A673 (cell line): ENCODE measurements around the gene DMKN. TPM values are rescaled to one million over a fixed set of nuclear protein-coding genes. Genes with fewer than 3 reads are reported as not detected.

Experiments used
- Bru-seq: library from RNA; stranded (reverse); fragments of 400-500 nt; gene quantifications from one replicate; lab custom pipeline; 2021; lab: Mats Ljungman, UMichigan
- BruChase-seq, 2 experiments: library from RNA; stranded (reverse); fragments of 400-500 nt; gene quantifications; one replicate each; lab custom pipeline; 2021; lab: Mats Ljungman, UMichigan
- BruUV-seq: library from RNA; stranded (reverse); fragments of 400-500 nt; replicated peaks from 2 replicates; lab custom pipeline; 2021; lab: Mats Ljungman, UMichigan
- CTCF ChIA-PET: fragments of 300-600 bp; sonication (Branson Sonifier 250); formaldehyde crosslinking; loops from one replicate; lab custom pipeline; 2022; ENCODE audit warnings: antibody characterized with exemption; lab: Charles Lee
- POLR2A ChIA-PET: fragments of 300-600 bp; sonication (Branson Sonifier 250); formaldehyde crosslinking; loops from one replicate; lab custom pipeline; 2022; ENCODE audit warnings: antibody characterized with exemption; ENCODE audit not compliant: low non-redundant PET; lab: Charles Lee
- DNase-seq: peaks from one replicate; pipeline ENCODE4 v3.0.0-alpha.2; 2015; ENCODE audit warnings: low spot score
- H3K27ac ChIP-seq: fragments of 200-600 bp; sonication (generic); 2 replicates; pipeline ENCODE4 v1.5.1; 2016; ENCODE audit warnings: mixed run types, low read depth, mild to moderate bottlenecking, mixed read lengths, antibody characterized with exemption, low read length; ENCODE audit not compliant: poor library complexity, severe bottlenecking
- H3K27me3 ChIP-seq: fragments of 200-600 bp; sonication (generic); replicated peaks from 2 replicates; pipeline ENCODE4 v1.6.1; 2017; ENCODE audit warnings: mixed run types, low read depth, mild to moderate bottlenecking, mixed read lengths, antibody characterized with exemption, low read length; ENCODE audit not compliant: insufficient read depth, poor library complexity
- H3K36me3 ChIP-seq: fragments of 200-600 bp; sonication (generic); 2 replicates; pipeline ENCODE4 v1.6.1; 2016; ENCODE audit warnings: mixed run types, mild to moderate bottlenecking, mixed read lengths, antibody characterized with exemption, low read length; ENCODE audit not compliant: insufficient read depth, poor library complexity, severe bottlenecking
- H3K4me1 ChIP-seq: fragments of 200-600 bp; sonication (generic); 2 replicates; pipeline ENCODE4 v1.6.1; 2017; ENCODE audit warnings: mixed run types, mild to moderate bottlenecking, mixed read lengths, antibody characterized with exemption, low read length; ENCODE audit not compliant: insufficient read depth, poor library complexity, severe bottlenecking
- H3K4me3 ChIP-seq: fragments of 200-600 bp; sonication (generic); 2 replicates; pipeline ENCODE4 v1.5.1; 2016; ENCODE audit warnings: low read depth, mixed run types, mild to moderate bottlenecking, mixed read lengths, low read length; ENCODE audit not compliant: poor library complexity, severe bottlenecking
- H3K9me3 ChIP-seq: fragments of 200-600 bp; sonication (generic); 2 replicates; pipeline ENCODE4 v1.6.1; 2016; ENCODE audit warnings: mixed run types, low read depth, mild to moderate bottlenecking, mixed read lengths, antibody characterized with exemption, low read length; ENCODE audit not compliant: poor library complexity, severe bottlenecking
- EZH2 ChIP-seq: fragments of 200-600 bp; sonication (generic); IDR thresholded peaks from 2 replicates; pipeline ENCODE4 v1.6.1; 2017; ENCODE audit warnings: borderline replicate concordance, low read depth, mild to moderate bottlenecking, mixed read lengths, antibody characterized with exemption, low read length; ENCODE audit not compliant: poor library complexity, severe bottlenecking
- intact Hi-C: fragments of 100-400 bp; cut with micrococcal nuclease; formaldehyde crosslinking; loops from one replicate; pipeline ENCODE4 v1.10.0; 2022; ENCODE audit not compliant: unreplicated experiment
- long read RNA-seq: library from polyadenylated mRNA; stranded (forward); transcript quantifications from one replicate; pipeline ENCODE4 v2.0.0, GENCODE V29; 2022
- total RNA-seq: library from RNA; stranded (reverse); gene quantifications from 2 replicates; pipeline ENCODE4 v1.2.3, GENCODE V29; 2021
- TF ChIP-seq, protein P1 (sequence below): fragments of 300-800, 200-600 bp; sonication (generic); conservative IDR thresholded peaks from 2 replicates; pipeline ENCODE4 v1.5.1; 2017; ENCODE audit warnings: low read depth, mild to moderate bottlenecking, antibody characterized with exemption, low read length, moderate library complexity, mixed read lengths

Gene DMKN, protein sequence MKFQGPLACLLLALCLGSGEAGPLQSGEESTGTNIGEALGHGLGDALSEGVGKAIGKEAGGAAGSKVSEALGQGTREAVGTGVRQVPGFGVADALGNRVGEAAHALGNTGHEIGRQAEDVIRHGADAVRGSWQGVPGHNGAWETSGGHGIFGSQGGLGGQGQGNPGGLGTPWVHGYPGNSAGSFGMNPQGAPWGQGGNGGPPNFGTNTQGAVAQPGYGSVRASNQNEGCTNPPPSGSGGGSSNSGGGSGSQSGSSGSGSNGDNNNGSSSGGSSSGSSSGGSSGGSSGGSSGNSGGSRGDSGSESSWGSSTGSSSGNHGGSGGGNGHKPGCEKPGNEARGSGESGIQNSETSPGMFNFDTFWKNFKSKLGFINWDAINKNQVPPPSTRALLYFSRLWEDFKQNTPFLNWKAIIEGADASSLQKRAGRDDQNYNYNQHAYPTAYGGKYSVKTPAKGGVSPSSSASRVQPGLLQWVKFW
- total RNA-seq (not detected in 2 replicates), Bru-seq, nascent RNA (not detected), BruChase-seq, experiment 1, labeled RNA remaining after a 2-hour chase (percentile 9 among the genes with signal in this experiment), BruChase-seq, experiment 2, labeled RNA remaining after a 6-hour chase (percentile 5 among the genes with signal in this experiment)
- long read RNA-seq, result 0 reads

DNA sequence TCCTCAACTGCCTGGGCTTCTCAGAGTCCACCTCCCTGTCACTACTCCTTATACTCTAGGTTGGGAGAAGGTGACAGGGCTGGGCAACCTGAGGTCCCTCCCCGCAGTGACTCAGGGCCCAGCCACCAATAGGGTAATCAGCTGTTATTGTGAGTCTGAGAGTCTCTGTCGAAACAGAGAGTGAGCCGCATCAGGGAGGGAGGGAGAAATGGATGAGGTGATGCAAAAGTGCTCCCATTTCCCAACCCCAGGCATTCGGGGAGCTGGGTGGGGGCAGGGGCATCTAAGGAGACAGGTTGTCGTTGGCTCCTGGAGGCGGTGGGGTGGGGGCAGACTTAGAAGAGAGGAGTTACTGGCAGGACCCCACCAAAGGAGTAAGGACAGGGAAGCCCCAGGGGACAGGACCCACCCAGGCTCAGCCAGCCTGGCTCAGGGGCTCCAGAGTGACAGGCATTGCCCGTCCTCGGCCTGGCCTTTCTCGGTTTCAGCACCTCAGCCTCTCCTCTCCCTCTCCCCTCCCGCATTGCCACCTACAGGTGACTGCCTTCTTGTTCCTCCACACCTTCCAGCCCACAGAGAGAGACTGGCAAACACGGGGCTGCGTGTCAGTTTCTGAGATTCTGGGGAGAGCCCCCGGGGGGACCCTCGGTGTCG lies at the start of gene DMKN:
Gene DMKN, minus strand, starts transcription at position 22 of the 654 bp plus-strand sequence. CDS start 174 bp downstream, outside the sequence.
- ChIA-PET POLR2A (no interaction called here), CTCF (no interaction called here)
- Histone ChIP-seq H3K9me3 (no peaks in the 10 kb centered on the region), H3K27ac (no peak within 1 kb of the TSS), H3K4me3 (no peak within 1 kb of the TSS), H3K36me3 (no peaks in the 10 kb centered on the region), H3K4me1 (no peaks in the 10 kb centered on the region), H3K27me3 (peaks cover 61% of the 10 kb centered on the region)
- TF ChIP-seq EZH2, result no peak
- TF ChIP-seq, protein P1, sequence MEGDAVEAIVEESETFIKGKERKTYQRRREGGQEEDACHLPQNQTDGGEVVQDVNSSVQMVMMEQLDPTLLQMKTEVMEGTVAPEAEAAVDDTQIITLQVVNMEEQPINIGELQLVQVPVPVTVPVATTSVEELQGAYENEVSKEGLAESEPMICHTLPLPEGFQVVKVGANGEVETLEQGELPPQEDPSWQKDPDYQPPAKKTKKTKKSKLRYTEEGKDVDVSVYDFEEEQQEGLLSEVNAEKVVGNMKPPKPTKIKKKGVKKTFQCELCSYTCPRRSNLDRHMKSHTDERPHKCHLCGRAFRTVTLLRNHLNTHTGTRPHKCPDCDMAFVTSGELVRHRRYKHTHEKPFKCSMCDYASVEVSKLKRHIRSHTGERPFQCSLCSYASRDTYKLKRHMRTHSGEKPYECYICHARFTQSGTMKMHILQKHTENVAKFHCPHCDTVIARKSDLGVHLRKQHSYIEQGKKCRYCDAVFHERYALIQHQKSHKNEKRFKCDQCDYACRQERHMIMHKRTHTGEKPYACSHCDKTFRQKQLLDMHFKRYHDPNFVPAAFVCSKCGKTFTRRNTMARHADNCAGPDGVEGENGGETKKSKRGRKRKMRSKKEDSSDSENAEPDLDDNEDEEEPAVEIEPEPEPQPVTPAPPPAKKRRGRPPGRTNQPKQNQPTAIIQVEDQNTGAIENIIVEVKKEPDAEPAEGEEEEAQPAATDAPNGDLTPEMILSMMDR, result no peak
- no peak for DNase-seq
- BruUV-seq, result no TSS peak
- intact Hi-C loops, result no loop called here

DNA sequence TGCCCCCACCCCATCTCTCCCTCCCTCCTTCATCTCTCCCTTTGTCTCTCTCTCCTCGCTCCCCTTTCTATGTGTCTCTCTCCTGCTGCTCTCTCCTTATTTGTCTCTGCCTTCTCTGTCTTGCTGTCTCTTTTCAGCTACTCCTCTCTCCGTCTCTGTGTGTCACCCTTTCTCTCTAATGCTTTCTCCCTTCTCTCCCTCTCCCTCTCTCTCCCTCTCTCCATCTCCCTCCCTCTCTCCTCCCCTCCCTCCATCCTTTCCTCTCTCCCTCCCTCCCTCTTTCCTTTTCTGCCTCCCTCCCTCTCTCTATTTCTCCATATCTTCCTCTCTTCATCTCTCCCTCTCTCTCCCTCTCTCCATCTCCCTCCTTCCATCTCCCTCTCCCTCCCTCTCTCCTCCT lies 49.3 kb upstream of the DMKN start:
- POLR2A ChIA-PET, result no interaction called here
- CTCF ChIA-PET, result no interaction called here
- H3K9me3 ChIP-seq, result no peaks in the 10 kb centered on the region
- no peak for TF ChIP-seq EZH2
- TF ChIP-seq, protein P1, result no peak
- H3K27ac ChIP-seq, result no peak overlapping the region
- no peak for DNase-seq
- intact Hi-C loops, result no loop called here
- no peaks in the 10 kb centered on the region for H3K36me3 ChIP-seq
- BruUV-seq, result no TSS peak
- H3K27me3 ChIP-seq, result peaks cover 22% of the 10 kb centered on the region
- no peak overlapping the region for H3K4me3 ChIP-seq
- no peaks in the 10 kb centered on the region for H3K4me1 ChIP-seq

DNA sequence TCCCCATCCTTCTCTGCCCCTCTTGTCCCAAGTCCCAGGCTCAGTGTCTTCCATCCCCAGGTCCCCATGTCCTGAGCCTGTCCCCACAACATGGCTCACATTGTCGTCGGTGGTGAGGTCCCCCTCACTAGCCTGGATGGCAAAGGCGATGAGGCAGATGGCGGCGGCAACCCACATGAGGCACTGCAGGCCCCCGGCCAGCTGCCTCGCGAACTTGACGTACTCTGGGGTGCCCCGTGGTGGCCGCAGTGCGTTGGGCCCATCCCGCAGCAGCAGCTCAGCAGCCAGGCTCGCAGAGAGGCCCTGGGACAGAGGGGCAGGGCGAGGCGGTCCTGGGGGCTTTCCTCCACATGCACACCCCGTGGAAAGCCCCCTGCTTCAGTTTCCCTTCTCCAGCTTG lies 48.9 kb upstream of the DMKN start:
- Histone ChIP-seq H3K4me3 (no peak overlapping the region), H3K9me3 (no peaks in the 10 kb centered on the region), H3K27ac (no peak overlapping the region), H3K27me3 (peaks cover 22% of the 10 kb centered on the region), H3K4me1 (no peaks in the 10 kb centered on the region), H3K36me3 (no peaks in the 10 kb centered on the region)
- POLR2A ChIA-PET, result no interaction called here
- intact Hi-C loops, result no loop called here
- no peak for TF ChIP-seq EZH2
- TF ChIP-seq, protein P1, result no peak
- no peak for DNase-seq
- BruUV-seq, result no TSS peak
- CTCF ChIA-PET, result no interaction called here
